HEK293 (cell line): ENCODE measurements around the gene BCKDHB.
A peak's percentile ranks its signal among the peaks of the same experiment; 100 is the strongest.

Experiments used
- BCL11A ChIP-seq: fragments of 450-650 bp; formaldehyde crosslinking; IDR thresholded peaks from 2 replicates; pipeline ENCODE4 v1.5.1; 2016; ENCODE audit warnings: low read depth, missing biosample characterization, missing genetic modification characterization
- GFI1B ChIP-seq: fragments of 450-650 bp; formaldehyde crosslinking; IDR thresholded peaks from 2 replicates; pipeline ENCODE4 v1.5.1; 2016; ENCODE audit warnings: missing biosample characterization, missing genetic modification characterization
- GLI2 ChIP-seq: fragments of 450-650 bp; formaldehyde crosslinking; IDR thresholded peaks from 2 replicates; pipeline ENCODE4; 2017; ENCODE audit warnings: missing biosample characterization, missing genetic modification characterization, low read depth, borderline replicate concordance
- GLIS2 ChIP-seq: fragments of 450-650 bp; formaldehyde crosslinking; IDR thresholded peaks from 2 replicates; pipeline ENCODE4 v1.5.1; 2016; ENCODE audit warnings: missing biosample characterization, missing genetic modification characterization
- HOXC10 ChIP-seq: sonication (generic); formaldehyde crosslinking; IDR thresholded peaks from 2 replicates; pipeline ENCODE4 v1.8.1; 2023; ENCODE audit warnings: mild to moderate bottlenecking, missing genetic modification reagents
- MYNN ChIP-seq: fragments of 450-650 bp; formaldehyde crosslinking; IDR thresholded peaks from 2 replicates; pipeline ENCODE4 v1.5.1; 2016; ENCODE audit warnings: missing biosample characterization, missing genetic modification characterization, borderline replicate concordance
- PRDM1 ChIP-seq: fragments of 450-650 bp; formaldehyde crosslinking; IDR thresholded peaks from 2 replicates; pipeline ENCODE4; 2016; ENCODE audit warnings: missing biosample characterization, missing genetic modification characterization
- PRDM4 ChIP-seq: fragments of 450-650 bp; formaldehyde crosslinking; IDR thresholded peaks from 2 replicates; pipeline ENCODE4 v1.5.1; 2017; ENCODE audit warnings: missing biosample characterization, missing genetic modification characterization
- YY1 ChIP-seq: fragments of 450-650 bp; formaldehyde crosslinking; IDR thresholded peaks from 2 replicates; pipeline ENCODE4 v1.5.1; 2018; ENCODE audit warnings: missing biosample characterization, missing genetic modification characterization
- ZBTB17 ChIP-seq: fragments of 450-650 bp; formaldehyde crosslinking; IDR thresholded peaks from 2 replicates; pipeline ENCODE4 v1.5.1; 2016; ENCODE audit warnings: missing biosample characterization, missing genetic modification characterization
- ZBTB44 ChIP-seq: fragments of 450-650 bp; IDR thresholded peaks from 2 replicates; pipeline ENCODE4 v1.5.1; 2018; ENCODE audit warnings: missing biosample characterization, mild to moderate bottlenecking, missing genetic modification characterization
- ZNF335 ChIP-seq: fragments of 450-650 bp; formaldehyde crosslinking; conservative IDR thresholded peaks from 2 replicates; pipeline ENCODE4 v1.5.1; 2016; ENCODE audit warnings: missing biosample characterization, missing genetic modification characterization
- ZNF548 ChIP-seq: fragments of 450-650 bp; formaldehyde crosslinking; IDR thresholded peaks from 2 replicates; pipeline ENCODE4 v1.5.1; 2016; ENCODE audit warnings: missing biosample characterization, missing genetic modification characterization
- ZNF555 ChIP-seq: fragments of 450-650 bp; formaldehyde crosslinking; conservative IDR thresholded peaks from 2 replicates; pipeline ENCODE4 v1.5.1; 2017; ENCODE audit warnings: missing biosample characterization, mild to moderate bottlenecking, missing genetic modification characterization, inconsistent platforms
- ZNF626 ChIP-seq: fragments of 450-650 bp; sonication (Bioruptor Pico); formaldehyde crosslinking; IDR thresholded peaks from 2 replicates; pipeline ENCODE4 v1.5.1; 2018; ENCODE audit warnings: missing biosample characterization, missing genetic modification characterization, inconsistent platforms
- ZNF645 ChIP-seq: fragments of 450-650 bp; formaldehyde crosslinking; IDR thresholded peaks from 2 replicates; pipeline ENCODE4; 2016; ENCODE audit warnings: missing biosample characterization, missing genetic modification characterization
- ZNF658 ChIP-seq: fragments of 450-650 bp; formaldehyde crosslinking; IDR thresholded peaks from 2 replicates; pipeline ENCODE4; 2016; ENCODE audit warnings: missing biosample characterization, missing genetic modification characterization
- ZNF660 ChIP-seq: fragments of 450-650 bp; IDR thresholded peaks from 2 replicates; pipeline ENCODE4 v1.5.1; 2018; ENCODE audit warnings: missing biosample characterization, mild to moderate bottlenecking, missing genetic modification characterization
- ZNF664 ChIP-seq: fragments of 450-650 bp; formaldehyde crosslinking; IDR thresholded peaks from 2 replicates; pipeline ENCODE4 v1.5.1; 2016; ENCODE audit warnings: missing biosample characterization, missing genetic modification characterization
- ZNF76 ChIP-seq: fragments of 450-650 bp; formaldehyde crosslinking; IDR thresholded peaks from 2 replicates; pipeline ENCODE4; 2016; ENCODE audit warnings: low read depth, missing biosample characterization, missing genetic modification characterization, borderline replicate concordance
- ZNF776 ChIP-seq: fragments of 450-650 bp; formaldehyde crosslinking; IDR thresholded peaks from 2 replicates; pipeline ENCODE4 v1.5.0; 2017; ENCODE audit warnings: missing biosample characterization, missing genetic modification characterization, borderline replicate concordance
- TF ChIP-seq, protein P1 (sequence below): fragments of 450-650 bp; formaldehyde crosslinking; IDR thresholded peaks from 2 replicates; pipeline ENCODE4 v1.5.1; 2016; ENCODE audit warnings: missing biosample characterization, missing genetic modification characterization
- TF ChIP-seq, protein P2 (sequence below): fragments of 450-650 bp; formaldehyde crosslinking; IDR thresholded peaks from 2 replicates; pipeline ENCODE4 v1.5.1; 2016; ENCODE audit warnings: missing biosample characterization, missing genetic modification characterization

Gene BCKDHB

DNA sequence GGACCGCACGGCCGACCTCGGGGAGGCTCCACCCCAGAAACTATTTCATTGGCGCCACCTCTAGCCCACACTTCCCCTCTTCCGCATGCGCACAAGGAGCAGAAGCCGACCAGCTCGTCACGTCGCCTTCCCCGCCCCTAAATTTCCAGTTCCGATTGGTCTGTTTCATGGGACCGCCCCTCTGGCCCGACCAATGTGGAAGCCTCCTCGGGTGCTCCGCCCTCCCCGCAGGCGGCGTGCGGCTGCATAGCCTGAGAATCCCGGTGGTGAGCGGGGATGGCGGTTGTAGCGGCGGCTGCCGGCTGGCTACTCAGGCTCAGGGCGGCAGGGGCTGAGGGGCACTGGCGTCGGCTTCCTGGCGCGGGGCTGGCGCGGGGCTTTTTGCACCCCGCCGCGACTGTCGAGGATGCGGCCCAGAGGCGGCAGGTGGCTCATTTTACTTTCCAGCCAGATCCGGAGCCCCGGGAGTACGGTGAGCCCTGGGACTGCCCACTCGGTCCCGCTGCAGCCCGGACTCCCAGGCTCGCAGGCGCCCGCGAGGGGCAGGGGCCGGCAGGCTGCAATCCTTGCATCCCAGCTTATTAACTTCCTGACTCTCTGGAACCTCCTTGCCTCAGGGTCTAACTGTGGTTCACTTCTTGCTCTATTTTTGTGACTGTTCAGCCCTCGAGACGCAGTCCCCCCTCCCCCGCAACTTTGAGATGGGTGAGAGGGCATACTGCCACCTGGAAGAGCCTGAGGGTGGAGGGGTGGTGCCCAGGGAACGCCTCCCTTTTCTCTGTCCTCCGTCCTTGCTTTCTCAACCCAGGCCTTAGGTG is at the start of gene BCKDHB (continued):
- TF ChIP-seq PRDM4 (tag by site-specific recombination) (peak; percentile 77), GLIS2 (no peak; the same call in 1 of the 2 replicates), HOXC10 (no peak), YY1 (tag by site-specific recombination) (peak; percentile 52; the same call in 1 of the 2 replicates), ZNF658 (no peak), GFI1B (tag by site-specific recombination) (no peak), ZNF660 (tag by site-specific recombination) (peak; percentile 61), ZNF626 (no peak), ZBTB17 (tag by site-specific recombination) (peak; percentile 65), BCL11A (tag by site-specific recombination) (no peak), ZNF555 (no peak), MYNN (tag by site-specific recombination) (no peak), GLI2 (tag by site-specific recombination) (no peak), ZNF76 (peak; percentile 14; the same call in 1 of the 2 replicates), PRDM1 (tag by site-specific recombination) (no peak), ZNF645 (tag by site-specific recombination) (no peak), ZNF548 (tag by site-specific recombination) (no peak), ZBTB44 (tag by site-specific recombination) (0 out of 2 replicates have a peak, but pooled peaks have one; percentile 17), ZNF664 (tag by site-specific recombination) (no peak), ZNF335 (peak; percentile 48), ZNF776 (tag by site-specific recombination) (no peak)
- TF ChIP-seq, protein P1, sequence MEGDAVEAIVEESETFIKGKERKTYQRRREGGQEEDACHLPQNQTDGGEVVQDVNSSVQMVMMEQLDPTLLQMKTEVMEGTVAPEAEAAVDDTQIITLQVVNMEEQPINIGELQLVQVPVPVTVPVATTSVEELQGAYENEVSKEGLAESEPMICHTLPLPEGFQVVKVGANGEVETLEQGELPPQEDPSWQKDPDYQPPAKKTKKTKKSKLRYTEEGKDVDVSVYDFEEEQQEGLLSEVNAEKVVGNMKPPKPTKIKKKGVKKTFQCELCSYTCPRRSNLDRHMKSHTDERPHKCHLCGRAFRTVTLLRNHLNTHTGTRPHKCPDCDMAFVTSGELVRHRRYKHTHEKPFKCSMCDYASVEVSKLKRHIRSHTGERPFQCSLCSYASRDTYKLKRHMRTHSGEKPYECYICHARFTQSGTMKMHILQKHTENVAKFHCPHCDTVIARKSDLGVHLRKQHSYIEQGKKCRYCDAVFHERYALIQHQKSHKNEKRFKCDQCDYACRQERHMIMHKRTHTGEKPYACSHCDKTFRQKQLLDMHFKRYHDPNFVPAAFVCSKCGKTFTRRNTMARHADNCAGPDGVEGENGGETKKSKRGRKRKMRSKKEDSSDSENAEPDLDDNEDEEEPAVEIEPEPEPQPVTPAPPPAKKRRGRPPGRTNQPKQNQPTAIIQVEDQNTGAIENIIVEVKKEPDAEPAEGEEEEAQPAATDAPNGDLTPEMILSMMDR, result peak; percentile 15; the same call in 1 of the 2 replicates
- TF ChIP-seq, protein P2, sequence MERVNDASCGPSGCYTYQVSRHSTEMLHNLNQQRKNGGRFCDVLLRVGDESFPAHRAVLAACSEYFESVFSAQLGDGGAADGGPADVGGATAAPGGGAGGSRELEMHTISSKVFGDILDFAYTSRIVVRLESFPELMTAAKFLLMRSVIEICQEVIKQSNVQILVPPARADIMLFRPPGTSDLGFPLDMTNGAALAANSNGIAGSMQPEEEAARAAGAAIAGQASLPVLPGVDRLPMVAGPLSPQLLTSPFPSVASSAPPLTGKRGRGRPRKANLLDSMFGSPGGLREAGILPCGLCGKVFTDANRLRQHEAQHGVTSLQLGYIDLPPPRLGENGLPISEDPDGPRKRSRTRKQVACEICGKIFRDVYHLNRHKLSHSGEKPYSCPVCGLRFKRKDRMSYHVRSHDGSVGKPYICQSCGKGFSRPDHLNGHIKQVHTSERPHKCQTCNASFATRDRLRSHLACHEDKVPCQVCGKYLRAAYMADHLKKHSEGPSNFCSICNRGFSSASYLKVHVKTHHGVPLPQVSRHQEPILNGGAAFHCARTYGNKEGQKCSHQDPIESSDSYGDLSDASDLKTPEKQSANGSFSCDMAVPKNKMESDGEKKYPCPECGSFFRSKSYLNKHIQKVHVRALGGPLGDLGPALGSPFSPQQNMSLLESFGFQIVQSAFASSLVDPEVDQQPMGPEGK (tag by site-specific recombination), result peak; percentile 35
